IMR-90 (cell line): ENCODE measurements around the gene NEDD4L. TPM values are rescaled to one million over a fixed set of nuclear protein-coding genes. Genes with fewer than 3 reads are reported as not detected.

Source experiments
- ATAC-seq: fragments of 200-7000 bp; cut with Tn5 transposase; 2 replicates; pipeline ENCODE4 v1.9.1; 2020; ENCODE audit warnings: low read depth, mild to moderate bottlenecking, moderate library complexity
- BruUV-seq: library from RNA; stranded (reverse); fragments of 400-500 nt; replicated peaks from 2 replicates; lab custom pipeline; 2021; lab: Mats Ljungman, UMichigan
- CTCF ChIA-PET: fragments of 300-600 bp; formaldehyde crosslinking; extraction: SDS; loops from one replicate; lab custom pipeline; 2021; ENCODE audit warnings: antibody characterized with exemption; lab: Yijun Ruan, JAX
- POLR2A ChIA-PET: fragments of 300-600 bp; sonication (Branson Sonifier 250); formaldehyde crosslinking; loops from one replicate; lab custom pipeline; 2022; ENCODE audit warnings: antibody characterized with exemption; ENCODE audit not compliant: unreplicated experiment; lab: Charles Lee
- DNase-seq: peaks from one replicate; pipeline ENCODE4 v3.0.0; 2013
- H2AFZ ChIP-seq: replicated peaks from 2 replicates; pipeline ENCODE3; 2013; ENCODE audit warnings: low read length, mild to moderate bottlenecking; ENCODE audit not compliant: poor library complexity
- H2AK5ac ChIP-seq: 2 replicates; pipeline ENCODE4 v1.6.1; 2013; ENCODE audit warnings: low read depth, low read length, inconsistent platforms
- H2AK9ac ChIP-seq: replicated peaks from 2 replicates; pipeline ENCODE3; 2013; ENCODE audit warnings: mild to moderate bottlenecking, low read depth, low read length, moderate library complexity; ENCODE audit not compliant: poor library complexity
- H2BK120ac ChIP-seq: 2 replicates; pipeline ENCODE4 v1.6.1; 2013; ENCODE audit warnings: low read depth, low read length, inconsistent platforms
- H2BK15ac ChIP-seq: 3 replicates; pipeline ENCODE4 v1.6.1; 2013; ENCODE audit warnings: low read depth, low read length, inconsistent platforms
- H2BK20ac ChIP-seq: 2 replicates; pipeline ENCODE4 v1.6.1; 2013; ENCODE audit warnings: low read depth, mild to moderate bottlenecking, inconsistent platforms, low read length, moderate library complexity
- H2BK5ac ChIP-seq: 2 replicates; pipeline ENCODE4 v1.6.1; 2013; ENCODE audit warnings: mild to moderate bottlenecking, low read depth, low read length, inconsistent platforms; ENCODE audit not compliant: poor library complexity, severe bottlenecking
- H3K14ac ChIP-seq: replicated peaks from 2 replicates; pipeline ENCODE4 v1.6.1; 2013; ENCODE audit warnings: low read depth, low read length, inconsistent platforms
- H3K18ac ChIP-seq: 2 replicates; pipeline ENCODE4 v1.6.1; 2013; ENCODE audit warnings: low read depth, low read length, control low read depth
- H3K23ac ChIP-seq: 2 replicates; pipeline ENCODE4 v1.6.1; 2013; ENCODE audit warnings: low read depth, low read length, inconsistent platforms
- H3K27ac ChIP-seq: 2 replicates; pipeline ENCODE4 v1.5.1; 2013; ENCODE audit warnings: mild to moderate bottlenecking, control low read depth, low read length; ENCODE audit not compliant: insufficient read depth
- H3K27me3 ChIP-seq: 2 replicates; pipeline ENCODE4 v1.6.1; 2013; ENCODE audit warnings: low read length; ENCODE audit not compliant: control insufficient read depth, insufficient read depth
- H3K36me3 ChIP-seq: 2 replicates; pipeline ENCODE4 v1.6.1; 2013; ENCODE audit warnings: low read length, mixed read lengths; ENCODE audit not compliant: control insufficient read depth, insufficient read depth
- H3K4ac ChIP-seq: 2 replicates; pipeline ENCODE4 v1.6.1; 2013; ENCODE audit warnings: low read depth, low read length, inconsistent platforms
- H3K4me1 ChIP-seq: 2 replicates; pipeline ENCODE4 v1.6.1; 2013; ENCODE audit warnings: low read length, mixed read lengths; ENCODE audit not compliant: control insufficient read depth, insufficient read depth
- H3K4me2 ChIP-seq: 2 replicates; pipeline ENCODE4 v1.6.1; 2013; ENCODE audit warnings: low read depth, mild to moderate bottlenecking, control low read depth, low read length, moderate library complexity
- H3K4me3 ChIP-seq: 2 replicates; pipeline ENCODE4 v1.5.1; 2013; ENCODE audit warnings: low read depth, mild to moderate bottlenecking, control low read depth, low read length, moderate library complexity; ENCODE audit not compliant: insufficient read depth
- H3K56ac ChIP-seq: 2 replicates; pipeline ENCODE4 v1.6.1; 2013; ENCODE audit warnings: low read length, inconsistent platforms; ENCODE audit not compliant: insufficient read depth; ENCODE audit errors: extremely low read depth
- H3K79me1 ChIP-seq, 2 experiments: 2 replicates each; pipeline ENCODE4 v1.6.1; 2013; ENCODE audit warnings: low read length in 2 of 2, inconsistent platforms in 1 of 2, low read depth in 1 of 2
- H3K9ac ChIP-seq: 2 replicates; pipeline ENCODE4 v1.6.1; 2013; ENCODE audit warnings: low read depth, low read length, control low read depth
- H3K9me1 ChIP-seq: 2 replicates; pipeline ENCODE4 v1.6.1; 2013; ENCODE audit warnings: low read length, inconsistent platforms; ENCODE audit not compliant: insufficient read depth
- H3K9me3 ChIP-seq: 2 replicates; pipeline ENCODE4 v1.6.1; 2013; ENCODE audit warnings: low read length; ENCODE audit not compliant: control insufficient read depth, insufficient read depth
- H4K20me1 ChIP-seq: 2 replicates; pipeline ENCODE4 v1.6.1; 2013; ENCODE audit warnings: low read length, inconsistent platforms; ENCODE audit not compliant: insufficient read depth
- H4K5ac ChIP-seq: 2 replicates; pipeline ENCODE4 v1.6.1; 2013; ENCODE audit warnings: mild to moderate bottlenecking, low read depth, low read length, control low read depth
- H4K8ac ChIP-seq, 2 experiments: 2 replicates each; pipeline ENCODE4 v1.6.1; 2013; ENCODE audit warnings: low read depth in 2 of 2, low read length in 2 of 2, control low read depth in 1 of 2, inconsistent platforms in 1 of 2
- H4K91ac ChIP-seq: 2 replicates; pipeline ENCODE4 v1.6.1; 2013; ENCODE audit warnings: low read depth, low read length, inconsistent platforms; ENCODE audit not compliant: insufficient read depth
- CEBPB ChIP-seq: IDR thresholded peaks from 2 replicates; pipeline ENCODE4 v1.6.1; 2012; ENCODE audit warnings: low read depth, low read length, improper control_type of control experiment
- CHD1 ChIP-seq: IDR thresholded peaks from 2 replicates; pipeline ENCODE4 v1.6.1; 2012; ENCODE audit warnings: low read depth, low read length, improper control_type of control experiment
- ELK1 ChIP-seq: fragments of 150-350 bp; IDR thresholded peaks from 2 replicates; pipeline ENCODE4 v1.6.1; 2016; ENCODE audit warnings: low read depth, mild to moderate bottlenecking, low read length, moderate library complexity, borderline replicate concordance
- FOS ChIP-seq: fragments of 150-350 bp; IDR thresholded peaks from 2 replicates; pipeline ENCODE4 v1.6.1; 2016; ENCODE audit warnings: low read depth, low read length
- MAFK ChIP-seq: IDR thresholded peaks from 2 replicates; pipeline ENCODE4 v1.6.1; 2012; ENCODE audit warnings: low read depth, low read length, improper control_type of control experiment
- MAZ ChIP-seq: IDR thresholded peaks from 2 replicates; pipeline ENCODE4 v1.6.1; 2012; ENCODE audit warnings: low read depth, mild to moderate bottlenecking, low read length, improper control_type of control experiment, moderate library complexity, borderline replicate concordance
- MXI1 ChIP-seq: IDR thresholded peaks from 2 replicates; pipeline ENCODE4 v1.6.1; 2012; ENCODE audit warnings: low read depth, mild to moderate bottlenecking, low read length, moderate library complexity, borderline replicate concordance
- POLR2A ChIP-seq: IDR thresholded peaks from 2 replicates; pipeline ENCODE4 v1.6.1; 2012; ENCODE audit warnings: mild to moderate bottlenecking, low read depth, low read length
- RAD21 ChIP-seq: IDR thresholded peaks from 2 replicates; pipeline ENCODE4 v1.6.1; 2012; ENCODE audit warnings: low read length, improper control_type of control experiment
- RCOR1 ChIP-seq: IDR thresholded peaks from 2 replicates; pipeline ENCODE4 v1.6.1; 2012; ENCODE audit warnings: mild to moderate bottlenecking, low read length, improper control_type of control experiment; ENCODE audit not compliant: insufficient replicate concordance
- USF2 ChIP-seq: fragments of 150-350 bp; IDR thresholded peaks from 2 replicates; pipeline ENCODE4 v1.6.1; 2017; ENCODE audit warnings: mild to moderate bottlenecking, antibody characterized with exemption, low read length, low read depth
- WGBS, 2 experiments: methylation state at CpG; one replicate each; pipeline versions ENCODE4 v1.1.5 to v1.1.7; 2013; ENCODE audit warnings: missing lambda C conversion rate in 2 of 2; ENCODE audit not compliant: insufficient read length in 1 of 2; ENCODE audit errors: extremely low coverage in 2 of 2; 5-methylcytosine and 5-hydroxymethylcytosine counted together
- dilution Hi-C: fragments of 300-500 bp; cut with HindIII; formaldehyde crosslinking; loops from one replicate; pipeline ENCODE4 v1.14.3; 2018; ENCODE audit warnings: low sequenced_read_pairs; ENCODE audit not compliant: unreplicated experiment
- in situ Hi-C: fragments of 300-500 bp; cut with MboI; formaldehyde crosslinking; loops from 3 replicates; pipeline ENCODE4 v1.14.3; 2019; ENCODE audit warnings: low sequenced_read_pairs, inconsistent platforms, mixed read lengths
- intact Hi-C: fragments of 100-400 bp; cut with micrococcal nuclease; formaldehyde crosslinking; loops from 2 replicates; pipeline ENCODE4 v1.10.0; 2022
- polyA plus RNA-seq, 3 experiments: library from polyadenylated mRNA; depleted of rRNA; stranded (reverse); fragments of >200 nt; gene quantifications; 2 replicates each; pipeline ENCODE4 v1.2.3, GENCODE V29; 2012; ENCODE audit warnings: low replicate concordance in 1 of 3
- total RNA-seq: library from RNA; depleted of rRNA; stranded (reverse); fragments of >200 nt; gene quantifications from 2 replicates; pipeline ENCODE4 v1.2.3, GENCODE V29; 2012

The NEDD4L gene
- total and polyA plus RNA-seq, 2 of the 4 experiments (the other 2 are of a cell fraction) = 10.0 to 10.9 TPM

DNA sequence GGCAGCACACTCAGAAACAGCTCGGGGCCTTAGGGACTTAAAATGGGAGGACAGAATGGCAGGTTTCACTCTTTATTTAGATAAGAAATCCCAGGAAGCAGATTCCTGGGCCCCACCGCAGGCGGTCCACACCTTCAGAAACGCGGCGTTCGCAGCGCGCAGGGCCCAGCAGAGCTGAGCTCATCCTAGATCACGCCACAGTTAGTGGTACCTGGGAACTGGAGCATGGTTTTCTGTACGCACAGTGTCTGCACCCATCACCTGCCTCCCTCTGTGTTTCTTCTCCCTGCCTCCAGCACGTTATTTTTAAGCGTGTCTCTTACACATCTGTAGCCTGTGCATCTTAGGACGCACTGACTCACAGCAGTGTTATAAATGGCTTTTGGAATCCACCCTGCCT lies 342.8 kb downstream of the NEDD4L start:
- Histone ChIP-seq H3K79me1 (no peaks in the 10 kb centered on the region), H4K5ac (no peak overlapping the region), H2BK5ac (no peak overlapping the region), H3K4me1 (no peaks in the 10 kb centered on the region), H3K4ac (no peak overlapping the region), H3K14ac (no peak overlapping the region), H3K9ac (no peak overlapping the region), H2BK20ac (no peak overlapping the region), H4K91ac (no peak overlapping the region), H3K27ac (no peak overlapping the region), H3K27me3 (no peaks in the 10 kb centered on the region), H3K9me1 (peaks cover 3% of the 10 kb centered on the region; the same call in 1 of the 2 replicates), H2AK9ac (no peak overlapping the region), H2BK120ac (no peak overlapping the region), H3K18ac (no peak overlapping the region), H4K8ac (no peak overlapping the region), H3K4me2 (no peak overlapping the region), H2AK5ac (no peak overlapping the region), H4K20me1 (no peaks in the 10 kb centered on the region), H3K4me3 (no peak overlapping the region), H3K36me3 (peaks cover 6% of the 10 kb centered on the region), H3K23ac (no peak overlapping the region), H3K9me3 (no peaks in the 10 kb centered on the region), H2BK15ac (no peak overlapping the region), H2AFZ (no peak overlapping the region), H3K56ac (no peak overlapping the region)
- no TSS peak for BruUV-seq
- ATAC-seq (no peak), DNase-seq (no peak)
- 90% methylated on average over 2 of the region's 14 CpGs; no CpG with 5 or more reads in 1 of the 2 experiments for WGBS, 2 experiments
- in situ Hi-C loops (no loop called here), intact Hi-C loops (no loop called here), dilution Hi-C loops (no loop called here)
- no peak for TF ChIP-seq CEBPB
- no peak for TF ChIP-seq ELK1
- no peak for TF ChIP-seq MAFK
- no peak for TF ChIP-seq MAZ
- no peak for TF ChIP-seq CHD1
- TF ChIP-seq POLR2A = no peak
- no peak for TF ChIP-seq RAD21
- no peak for TF ChIP-seq USF2
- TF ChIP-seq RCOR1 = no peak
- no peak for TF ChIP-seq FOS
- no peak for TF ChIP-seq MXI1
- ChIA-PET CTCF (no interaction called here), POLR2A (no interaction called here)
